SK-N-SH treated with all-trans-retinoic acid at 6 μM for 48 hours (cell line): ENCODE data around the gene TFEB.

Source experiments
- ATAC-seq: fragments of 200-7000 bp; cut with Tn5 transposase; 3 replicates; pipeline ENCODE4 v1.9.1; 2020; ENCODE audit warnings: mild to moderate bottlenecking, moderate library complexity
- ARNTL ChIP-seq: fragments of 450-650 bp; formaldehyde crosslinking; IDR thresholded peaks from 2 replicates; pipeline ENCODE4 v1.5.0; 2020; ENCODE audit warnings: low read depth, mild to moderate bottlenecking, moderate library complexity, borderline replicate concordance
- BACH2 ChIP-seq: fragments of 250-450 bp; sonication (Bioruptor Pico); IDR thresholded peaks from 2 replicates; pipeline ENCODE4 v1.9.0; 2021; ENCODE audit warnings: mild to moderate bottlenecking, borderline replicate concordance
- CREB5 ChIP-seq: fragments of 250-450 bp; sonication (Bioruptor Pico); IDR thresholded peaks from 2 replicates; pipeline ENCODE4 v1.5.1; 2020; ENCODE audit warnings: low read depth, mild to moderate bottlenecking, moderate library complexity
- CSDC2 ChIP-seq: fragments of 250-450 bp; sonication (Bioruptor Pico); IDR thresholded peaks from 2 replicates; pipeline ENCODE4 v1.5.0; 2020; ENCODE audit warnings: mild to moderate bottlenecking, moderate library complexity
- CSRNP3 ChIP-seq: fragments of 250-450 bp; sonication (Bioruptor Pico); IDR thresholded peaks from 2 replicates; pipeline ENCODE4 v1.5.1; 2021; ENCODE audit warnings: mild to moderate bottlenecking, moderate library complexity
- ESRRG ChIP-seq: fragments of 250-450 bp; sonication (Bioruptor Pico); IDR thresholded peaks from 2 replicates; pipeline ENCODE4 v1.6.1; 2021; ENCODE audit warnings: mild to moderate bottlenecking
- ISL1 ChIP-seq: fragments of 250-450 bp; sonication (Bioruptor Pico); IDR thresholded peaks from 2 replicates; pipeline ENCODE4 v2.1.2; 2022; ENCODE audit warnings: mild to moderate bottlenecking, moderate library complexity
- OSR1 ChIP-seq: fragments of 250-450 bp; sonication (Bioruptor Pico); IDR thresholded peaks from 2 replicates; pipeline ENCODE4 v1.8.0; 2022; ENCODE audit warnings: moderate library complexity, mild to moderate bottlenecking, inconsistent platforms
- PATZ1 ChIP-seq: fragments of 250-450 bp; sonication (Bioruptor Pico); IDR thresholded peaks from 2 replicates; pipeline ENCODE4 v1.8.0; 2020; ENCODE audit warnings: mild to moderate bottlenecking, moderate library complexity, borderline replicate concordance
- RARB ChIP-seq: fragments of 250-450 bp; sonication (Bioruptor Pico); IDR thresholded peaks from 2 replicates; pipeline ENCODE4 v1.8.0; 2021; ENCODE audit warnings: mild to moderate bottlenecking, moderate library complexity
- TCF4 ChIP-seq: fragments of 250-450 bp; sonication (Bioruptor Pico); IDR thresholded peaks from 2 replicates; pipeline ENCODE4 v1.8.0; 2021; ENCODE audit warnings: mild to moderate bottlenecking, moderate library complexity, borderline replicate concordance
- TOX ChIP-seq: fragments of 250-450 bp; sonication (Bioruptor Pico); IDR thresholded peaks from 2 replicates; pipeline ENCODE4 v1.8.0; 2021; ENCODE audit warnings: mild to moderate bottlenecking, moderate library complexity, borderline replicate concordance
- TSHZ2 ChIP-seq: fragments of 250-450 bp; sonication (Bioruptor Pico); IDR thresholded peaks from 2 replicates; pipeline ENCODE4 v1.5.0; 2020; ENCODE audit warnings: mild to moderate bottlenecking, moderate library complexity
- ZC3H10 ChIP-seq: fragments of 250-450 bp; sonication (Bioruptor Pico); IDR thresholded peaks from 2 replicates; pipeline ENCODE4 v1.5.1; 2021; ENCODE audit warnings: mild to moderate bottlenecking, moderate library complexity
- ZFP3 ChIP-seq: fragments of 250-450 bp; sonication (Bioruptor Pico); IDR thresholded peaks from 2 replicates; pipeline ENCODE4 v1.5.0; 2020; ENCODE audit warnings: mild to moderate bottlenecking, moderate library complexity
- ZFP30 ChIP-seq: fragments of 450-650 bp; formaldehyde crosslinking; IDR thresholded peaks from 2 replicates; pipeline ENCODE4 v1.5.0; 2022; ENCODE audit warnings: mild to moderate bottlenecking, moderate library complexity
- ZNF565 ChIP-seq: fragments of 450-650 bp; formaldehyde crosslinking; conservative IDR thresholded peaks from 2 replicates; pipeline ENCODE4 v1.5.0; 2020; ENCODE audit warnings: low read depth, mild to moderate bottlenecking, moderate library complexity

The TFEB gene

GRCh38 chr6:41711323-41712038 lies 23.9 kb downstream of the TFEB start:
- no peak for ATAC-seq

GRCh38 chr6:41709375-41709774 lies 26.0 kb downstream of the TFEB start:
- no peak for ATAC-seq
- TF ChIP-seq ISL1, result no peak
- TF ChIP-seq BACH2 (CRISPR knock-in tag), result no peak
- no peak for TF ChIP-seq ZC3H10 (CRISPR knock-in tag)
- no peak for TF ChIP-seq PATZ1 (CRISPR knock-in tag)
- no peak for TF ChIP-seq ESRRG (CRISPR knock-in tag)
- TF ChIP-seq ZFP3, result no peak
- TF ChIP-seq TSHZ2, result no peak
- TF ChIP-seq CREB5 (CRISPR knock-in tag), result no peak

More at GRCh38 chr6:41711323-41712038, 23.9 kb downstream of the TFEB start:
- TF ChIP-seq PATZ1 (CRISPR knock-in tag) (no peak), TSHZ2 (no peak), ZFP30 (CRISPR knock-in tag) (no peak), ISL1 (no peak), BACH2 (CRISPR knock-in tag) (no peak), ZFP3 (no peak), TCF4 (CRISPR knock-in tag) (no peak), CSRNP3 (CRISPR knock-in tag) (no peak), CSDC2 (no peak), ESRRG (CRISPR knock-in tag) (no peak), CREB5 (CRISPR knock-in tag) (no peak), ZNF565 (CRISPR knock-in tag) (no peak), TOX (CRISPR knock-in tag) (no peak), OSR1 (CRISPR knock-in tag) (no peak), RARB (no peak), ARNTL (CRISPR knock-in tag) (no peak)
